Islet precursor cell (in vitro differentiated cells): ENCODE measurements around the gene LCLAT1.
"Not testable (repeated sequence)": the region's sequence is repeated elsewhere in the genome, so short reads cannot be mapped to it uniquely, and the experiment has no call there.

Experiments
- DNase-seq: peaks from one replicate; pipeline ENCODE4 v3.0.0-alpha.2; 2018

LCLAT1 gene

GRCh38 chr2:30456106-30456505 is 9.1 kb downstream of the LCLAT1 start:
- no peak for DNase-seq

DNA sequence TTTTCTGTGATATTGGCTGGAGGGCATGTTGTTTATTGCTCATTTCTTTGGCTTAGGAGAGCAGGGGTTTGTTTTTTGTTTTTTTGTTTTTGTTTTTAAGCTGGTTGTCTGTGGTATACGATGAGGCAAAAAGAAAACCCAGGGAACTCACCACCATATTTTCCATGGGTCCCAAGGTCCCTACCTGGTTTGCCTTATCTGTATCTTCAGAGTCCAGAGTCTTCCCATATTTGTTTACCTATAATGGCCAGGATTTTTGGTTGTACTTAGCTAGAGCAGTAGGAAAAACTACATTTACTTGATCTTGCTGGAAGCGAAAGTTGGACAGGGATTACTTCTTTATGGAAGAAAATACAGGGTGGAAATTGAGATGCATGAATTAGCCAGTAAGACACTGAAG is 9.5 kb downstream of the LCLAT1 start:
- DNase-seq, result no peak

GRCh38 chr2:30457296-30457695 is 10.2 kb downstream of the LCLAT1 start:
- no peak for DNase-seq

DNA sequence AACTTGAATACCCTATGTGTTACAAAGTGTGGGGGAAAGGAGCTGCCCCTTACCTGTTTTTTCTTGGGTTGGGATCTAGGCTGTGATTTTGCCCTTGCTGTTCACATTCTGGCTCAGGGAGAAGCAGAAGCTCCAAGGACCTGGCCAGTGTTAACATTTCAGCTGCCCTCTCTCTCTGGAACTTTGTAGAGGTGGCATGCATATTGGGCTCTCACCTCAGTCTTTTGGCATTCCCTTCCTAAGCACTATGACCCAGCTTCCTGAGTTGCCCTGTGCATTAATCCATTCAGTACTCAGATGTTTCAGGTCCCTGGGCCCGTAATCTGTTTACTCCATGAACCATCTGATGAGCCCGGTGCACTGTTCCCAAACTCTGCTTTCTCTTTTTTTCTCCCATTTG is 12.1 kb downstream of the LCLAT1 start:
- DNase-seq, result no peak

- DNase-seq, result no peak
Measured at GRCh38 chr2:30462131-30462857, 15.2 kb downstream of the LCLAT1 start.

DNA sequence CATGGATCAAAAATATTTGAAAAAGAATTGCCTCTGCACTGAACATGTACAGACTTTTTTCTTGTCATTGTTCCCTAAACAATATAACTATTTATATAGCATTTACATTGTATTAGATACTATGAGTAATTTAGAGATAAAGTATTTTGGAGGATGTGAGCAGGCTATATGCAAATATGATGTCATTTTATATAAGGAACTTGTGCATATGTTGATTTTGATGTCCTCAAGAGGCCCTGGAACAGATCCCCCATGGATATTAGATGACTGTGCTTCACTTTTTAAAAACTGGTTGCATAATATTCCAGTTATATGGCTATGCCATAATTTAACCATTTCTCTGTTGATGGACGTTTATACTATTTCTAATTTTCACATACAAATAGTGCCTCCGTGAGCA is 16.5 kb downstream of the LCLAT1 start:
- no peak for DNase-seq

- DNase-seq, result no peak
Measured at GRCh38 chr2:30464544-30465170, 17.6 kb downstream of the LCLAT1 start.

DNA sequence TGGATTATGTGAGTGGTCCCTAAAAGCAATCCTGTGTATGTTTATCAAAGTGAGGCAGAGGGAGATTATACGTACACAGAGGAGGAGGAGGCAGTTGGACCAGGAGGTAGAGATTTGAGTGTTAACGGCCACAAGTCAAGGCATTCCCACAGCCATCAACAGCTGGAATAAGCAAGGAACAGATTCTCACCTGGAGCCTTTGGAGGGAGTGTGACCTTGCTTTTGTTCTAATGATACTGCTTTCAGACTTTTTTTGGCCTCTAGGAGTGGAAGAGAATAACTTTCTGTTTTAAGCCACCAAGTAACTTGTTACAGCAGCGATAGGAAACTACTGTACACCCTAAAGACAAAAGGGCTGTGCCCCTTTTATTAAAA is 18.1 kb downstream of the LCLAT1 start:
- DNase-seq, result no peak

GRCh38 chr2:30466216-30466615 is 19.2 kb downstream of the LCLAT1 start:
- no peak for DNase-seq

DNA sequence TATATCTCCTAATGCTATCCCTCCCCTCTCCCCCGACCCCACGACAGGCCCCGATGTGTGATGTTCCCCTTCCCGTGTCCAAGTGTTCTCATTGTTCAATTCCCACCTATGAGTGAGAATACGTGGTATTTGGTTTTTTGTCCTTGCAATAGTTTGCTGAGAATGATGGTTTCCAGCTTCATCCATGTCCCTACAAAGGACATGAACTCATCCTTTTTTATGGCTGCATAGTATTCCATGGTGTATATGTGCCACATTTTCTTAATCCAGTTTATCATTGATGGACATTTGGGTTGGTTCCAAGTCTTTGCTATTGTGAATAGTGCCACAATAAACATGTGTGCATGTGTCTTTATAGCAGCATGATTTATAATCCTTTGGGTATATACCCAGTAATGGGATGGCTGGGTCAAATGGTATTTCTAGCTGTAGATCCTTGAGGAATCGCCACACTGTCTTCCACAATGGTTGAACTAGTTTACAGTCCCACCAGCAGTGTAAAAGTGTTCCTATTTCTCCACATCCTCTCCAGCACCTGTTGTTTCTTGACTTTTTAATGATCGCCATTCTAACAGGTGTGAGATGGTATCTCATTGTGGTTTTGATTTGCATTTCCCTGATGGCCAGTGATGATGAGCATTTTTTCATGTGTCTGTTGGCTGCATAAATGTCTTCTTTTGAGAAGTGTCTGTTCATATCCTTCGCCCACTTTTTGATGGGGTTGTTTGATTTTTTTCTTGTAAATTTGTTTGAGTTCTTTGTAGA is 20.2 kb downstream of the LCLAT1 start:
- not testable (repeated sequence) for DNase-seq

DNA sequence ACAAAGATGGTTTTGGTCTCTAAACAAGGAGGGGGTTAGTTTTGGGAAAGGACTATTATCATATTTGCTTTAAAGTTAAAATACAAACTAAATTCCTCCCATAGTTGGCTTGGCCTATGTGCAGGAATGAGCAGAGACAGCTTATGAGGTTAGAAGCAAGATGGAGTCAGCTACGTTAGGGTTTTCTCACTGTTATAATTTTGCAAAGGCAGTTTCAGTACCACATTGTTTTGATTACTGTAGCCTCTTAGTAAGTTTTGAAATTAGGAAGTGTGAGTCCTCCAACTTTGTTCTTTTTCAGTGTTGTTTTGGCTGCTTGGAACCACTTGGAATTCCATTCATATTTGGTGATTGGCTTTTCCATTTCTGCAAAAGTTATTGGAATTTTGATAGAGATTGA is 23.4 kb downstream of the LCLAT1 start:
- no peak for DNase-seq

GRCh38 chr2:30472326-30472725 is 25.3 kb downstream of the LCLAT1 start:
- DNase-seq, result no peak

- DNase-seq, result no peak
Measured at GRCh38 chr2:30475542-30475941, 28.5 kb downstream of the LCLAT1 start.

DNA sequence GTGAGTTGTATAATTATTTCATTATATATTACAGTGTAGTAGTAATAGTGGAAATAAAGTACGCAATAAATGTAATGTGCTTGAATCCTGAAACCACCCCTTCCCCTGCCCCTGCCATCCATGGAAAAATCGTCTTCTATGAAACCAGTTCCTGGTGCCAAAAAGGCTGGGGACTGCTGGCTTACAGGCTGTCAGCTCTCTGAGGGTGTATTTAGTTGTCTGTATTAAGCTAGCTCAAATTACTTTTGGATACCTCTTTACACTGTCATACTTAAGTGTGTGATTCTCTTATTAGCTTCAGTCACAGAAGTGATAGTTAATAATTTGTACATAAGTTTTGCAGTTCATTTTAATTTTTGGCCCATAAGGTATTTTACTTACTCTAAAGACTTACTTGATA is 29.6 kb downstream of the LCLAT1 start:
- no peak for DNase-seq

DNA sequence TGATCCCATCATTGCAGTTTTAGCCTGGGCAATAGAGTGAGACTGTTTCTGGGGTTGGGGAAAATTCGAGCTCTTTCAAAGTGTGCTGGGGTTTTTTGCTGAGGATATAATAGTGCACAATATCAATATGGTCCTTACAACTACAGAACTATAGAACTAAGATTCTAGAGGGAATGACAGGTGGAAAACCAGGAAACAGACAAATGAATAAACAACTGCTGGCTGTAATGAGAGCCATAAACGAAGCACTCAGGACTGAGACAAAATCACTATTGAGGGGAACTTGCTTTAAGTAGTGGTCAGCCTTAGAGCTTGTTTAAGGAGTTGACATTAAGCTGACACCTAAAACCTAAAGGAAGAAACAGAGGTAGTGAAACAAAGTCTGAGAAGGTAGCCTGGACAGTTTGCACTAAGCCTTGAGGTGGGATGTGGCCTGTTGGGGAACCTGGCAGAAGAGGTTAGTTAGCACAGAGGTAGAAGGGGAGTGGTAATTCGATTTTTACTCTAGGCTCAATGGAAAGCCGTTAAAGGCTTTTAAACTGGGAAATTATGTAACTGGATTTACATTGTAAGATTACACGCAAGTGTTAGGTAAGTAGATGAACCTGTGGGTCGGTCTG is 33.8 kb downstream of the LCLAT1 start:
- DNase-seq, result no peak

DNA sequence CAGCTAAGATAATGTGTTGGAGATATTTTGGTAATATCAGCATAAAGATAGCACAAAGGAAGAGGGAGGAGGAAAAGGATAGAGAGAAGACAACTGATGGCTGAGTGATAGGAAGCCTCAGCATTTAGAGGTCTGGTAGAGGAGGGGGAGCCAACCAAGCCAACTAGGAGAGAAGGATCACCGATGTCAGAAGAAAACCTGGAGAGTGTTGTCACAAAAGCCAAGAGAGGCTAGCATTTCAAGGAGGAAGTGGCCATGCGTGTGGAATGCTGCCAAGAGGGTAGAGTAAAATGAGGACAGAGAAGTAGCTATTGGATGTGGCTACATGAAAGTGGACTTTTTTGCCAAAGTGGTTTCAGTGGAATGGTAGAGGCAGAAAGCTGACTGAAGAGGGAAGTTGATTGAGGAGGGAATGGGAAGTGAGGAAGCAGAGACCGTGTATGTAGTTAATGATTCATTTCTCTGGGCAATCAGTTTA is 34.3 kb downstream of the LCLAT1 start:
- DNase-seq, result no peak

DNA sequence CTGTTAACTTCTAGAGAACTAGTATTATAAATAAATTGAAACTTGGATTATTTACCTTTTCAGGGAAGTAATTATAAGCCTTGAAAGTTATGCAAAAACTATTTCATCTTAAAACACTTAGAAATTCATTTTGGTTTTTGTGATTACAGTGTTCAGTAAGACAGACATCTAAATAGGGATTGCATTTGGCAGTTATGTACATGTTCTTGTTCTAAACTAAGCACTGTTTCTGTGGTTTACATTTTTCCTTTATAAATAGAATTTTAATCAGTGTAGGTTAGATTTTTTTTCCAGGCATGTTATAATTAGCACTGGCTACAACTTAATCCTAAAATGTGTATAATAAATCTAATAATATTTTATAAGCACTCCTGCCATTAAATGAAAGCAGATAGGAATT is 35.0 kb downstream of the LCLAT1 start:
- DNase-seq, result no peak

GRCh38 chr2:30484145-30484544 is 37.1 kb downstream of the LCLAT1 start:
- no peak for DNase-seq

DNA sequence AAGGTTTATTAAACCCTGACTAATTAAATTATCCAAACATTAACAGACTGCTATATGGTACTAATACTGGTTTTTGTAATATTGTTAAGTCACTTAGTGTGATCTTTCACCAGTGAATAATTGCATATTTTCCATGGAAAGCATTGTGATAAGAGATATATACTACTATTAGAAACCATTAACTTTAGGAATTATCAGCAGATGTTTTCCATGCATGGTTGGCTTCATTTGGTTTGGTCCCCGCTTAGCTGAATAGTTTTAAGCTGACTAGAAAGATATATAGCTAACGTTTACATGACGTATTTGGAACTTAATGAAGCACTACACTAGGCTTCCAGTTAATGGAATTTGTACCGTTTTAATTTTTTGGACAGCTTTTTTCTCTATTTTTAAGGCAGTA is 37.9 kb downstream of the LCLAT1 start:
- DNase-seq, result no peak

- no peak for DNase-seq
Measured at GRCh38 chr2:30486655-30487054, 39.6 kb downstream of the LCLAT1 start.

DNA sequence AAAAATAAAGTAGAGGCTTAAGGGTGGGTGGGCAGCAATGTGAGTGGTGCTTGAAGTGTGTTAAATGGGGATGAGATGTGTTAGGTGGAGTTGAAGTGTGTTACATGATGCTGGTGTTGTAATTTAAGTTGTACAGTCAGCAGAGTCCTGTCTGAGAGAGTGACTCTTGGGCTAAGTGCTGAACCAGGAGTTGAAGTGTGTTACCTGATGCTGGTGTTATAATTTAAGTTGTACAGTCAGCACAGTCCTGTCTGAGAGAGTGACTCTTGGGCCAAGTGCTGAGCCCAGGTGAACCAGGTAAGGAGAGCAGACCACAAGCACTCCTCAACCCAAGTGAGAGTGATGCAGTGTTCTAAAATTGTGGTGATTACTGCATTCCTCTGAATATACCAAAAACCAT is 40.6 kb downstream of the LCLAT1 start:
- DNase-seq, result no peak

DNA sequence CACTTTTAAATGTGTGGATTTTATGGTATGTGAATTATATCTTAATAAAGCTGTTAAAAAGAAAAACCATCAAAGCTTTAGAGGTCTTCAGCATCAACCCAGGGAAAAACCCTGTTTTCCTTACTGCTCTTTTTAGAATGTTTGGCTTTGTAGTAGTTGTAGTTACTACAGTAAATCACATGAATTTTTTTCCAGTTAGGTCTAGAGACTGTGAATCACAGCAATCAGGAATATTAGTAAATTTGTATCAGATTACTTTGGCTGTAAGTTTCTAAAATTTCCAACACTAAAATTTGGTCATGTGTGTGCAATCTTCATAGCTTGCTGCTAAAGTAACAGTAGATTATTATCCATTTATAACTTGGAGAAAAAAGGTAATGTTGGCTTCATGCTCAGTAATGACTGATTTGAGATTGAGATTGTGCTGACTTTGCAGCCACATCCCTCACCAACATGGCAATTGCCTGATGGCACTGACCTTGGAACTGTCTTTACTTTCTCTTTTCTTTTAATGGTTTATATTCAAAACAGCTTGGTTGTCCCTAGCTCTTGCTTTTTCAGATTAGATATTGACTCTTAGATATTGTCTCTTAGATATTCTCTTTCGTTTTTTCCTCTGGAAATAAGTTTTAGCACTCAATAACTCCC is 41.1 kb downstream of the LCLAT1 start:
- no peak for DNase-seq

GRCh38 chr2:30491225-30491624 is 44.2 kb downstream of the LCLAT1 start:
- DNase-seq, result no peak
